HG02938 (cell line): ENCODE results near the gene TEX22.

Experiments
- ATAC-seq: cut with Tn5 transposase; IDR thresholded peaks from one replicate; pipeline ENCODE4 v1.9.1; 2021; ENCODE audit warnings: mild to moderate bottlenecking, moderate library complexity; ENCODE audit not compliant: unreplicated experiment

TEX22 gene

GRCh38 chr14:105455086-105455640 lies 56.8 kb downstream of the TEX22 start:
- ATAC-seq: no peak

GRCh38 chr14:105455766-105456660 lies 57.7 kb downstream of the TEX22 start:
- no peak for ATAC-seq

GRCh38 chr14:105456736-105457617 lies 58.6 kb downstream of the TEX22 start:
- ATAC-seq: no peak

GRCh38 chr14:105458010-105458409 lies 59.7 kb downstream of the TEX22 start:
- ATAC-seq: no peak

GRCh38 chr14:105458571-105458970 lies 60.2 kb downstream of the TEX22 start:
- no peak for ATAC-seq

GRCh38 chr14:105460116-105460515 lies 61.8 kb downstream of the TEX22 start:
- no peak for ATAC-seq

- no peak for ATAC-seq
Observed at GRCh38 chr14:105460616-105461015, 62.3 kb downstream of the TEX22 start.

GRCh38 chr14:105461903-105462302 lies 63.6 kb downstream of the TEX22 start:
- no peak for ATAC-seq
